Islet of Langerhans (tissue), 1 donor: ENCODE measurements around the gene NAIF1.

Source experiments
- FAIRE-seq: peaks from one replicate; lab custom pipeline; 2011; peaks lifted over from hg19 to GRCh38; lab: Jason Lieb, UNC

Gene NAIF1

GRCh38 chr9:128102196-128102595 lies 35.1 kb upstream of the NAIF1 start:
- FAIRE-seq: no peak

GRCh38 chr9:128101690-128102089 lies 34.6 kb upstream of the NAIF1 start:
- no peak for FAIRE-seq

GRCh38 chr9:128101231-128101661 lies 34.1 kb upstream of the NAIF1 start:
- FAIRE-seq: no peak

- FAIRE-seq: no peak
These were observed 33.5 kb upstream of the NAIF1 start for GRCh38 chr9:128100581-128100980.

GRCh38 chr9:128099932-128100491 lies 32.9 kb upstream of the NAIF1 start:
- no peak for FAIRE-seq

- FAIRE-seq: no peak
These were observed 32.3 kb upstream of the NAIF1 start for GRCh38 chr9:128099231-128099931.

GRCh38 chr9:128098297-128099230 lies 31.4 kb upstream of the NAIF1 start:
- FAIRE-seq: no peak

GRCh38 chr9:128097543-128098296 lies 30.6 kb upstream of the NAIF1 start:
- no peak for FAIRE-seq

- FAIRE-seq: no peak
These were observed 29.8 kb upstream of the NAIF1 start for GRCh38 chr9:128096616-128097536.

- FAIRE-seq: no peak
These were observed 27.9 kb upstream of the NAIF1 start for GRCh38 chr9:128094950-128095544.

GRCh38 chr9:128094166-128094949 lies 27.2 kb upstream of the NAIF1 start:
- peak; percentile 9 for FAIRE-seq

GRCh38 chr9:128093011-128093410 lies 25.9 kb upstream of the NAIF1 start:
- no peak for FAIRE-seq

GRCh38 chr9:128092199-128092977 lies 25.3 kb upstream of the NAIF1 start:
- no peak for FAIRE-seq

GRCh38 chr9:128091571-128091970 lies 24.5 kb upstream of the NAIF1 start:
- no peak for FAIRE-seq

GRCh38 chr9:128091144-128091543 lies 24.0 kb upstream of the NAIF1 start:
- FAIRE-seq: no peak

- FAIRE-seq: no peak
These were observed 22.2 kb upstream of the NAIF1 start for GRCh38 chr9:128089299-128089698.

GRCh38 chr9:128088253-128088945 lies 21.3 kb upstream of the NAIF1 start:
- FAIRE-seq: no peak

GRCh38 chr9:128087262-128087661 lies 20.1 kb upstream of the NAIF1 start:
- no peak for FAIRE-seq

- FAIRE-seq: no peak
These were observed 18.8 kb upstream of the NAIF1 start for GRCh38 chr9:128085943-128086342.
